ENCODE results near the gene DYNLRB1. TPM values are rescaled to one million over a fixed set of nuclear protein-coding genes. Genes with fewer than 3 reads are reported as not detected.

Gene DYNLRB1
- total RNA-seq, 1 donor from 2014 or later: 193 TPM

GRCh38 chr20:34583544-34583943, 67.3 kb downstream of the DYNLRB1 start:
- DNase-seq (ENCODE audit: low read depth): no peak
- TF ChIP-seq CTCF (conservative IDR thresholded peaks at IDR 0.05; ENCODE audit: low read depth, low read length): no peak
- no peak overlapping the region for H3K4me3 ChIP-seq (ENCODE audit: low read depth, low read length)

GRCh38 chr20:34585019-34585418, 68.8 kb downstream of the DYNLRB1 start:
- H3K4me3 ChIP-seq (ENCODE audit: low read depth, low read length): no peak overlapping the region
- no peak for TF ChIP-seq CTCF (conservative IDR thresholded peaks at IDR 0.05; ENCODE audit: low read depth, low read length)
- no peak for DNase-seq (ENCODE audit: low read depth)

- no peak overlapping the region for H3K4me3 ChIP-seq (ENCODE audit: low read depth, low read length)
- DNase-seq (ENCODE audit: low read depth): no peak
- no peak for TF ChIP-seq CTCF (conservative IDR thresholded peaks at IDR 0.05; ENCODE audit: low read depth, low read length)
These were observed 70.4 kb downstream of the DYNLRB1 start for GRCh38 chr20:34586488-34587163.

Other genes with a start within 250 kb of the DYNLRB1 start
- gene AHCY, start 213.1 kb upstream of the DYNLRB1 start, total RNA-seq: 194 and 319 TPM in 2 replicates
- 42.7 and 43.8 TPM in 2 replicates for gene ITCH, start 153.1 kb upstream of the DYNLRB1 start, total RNA-seq
- gene MAP1LC3A, start 42.3 kb downstream of the DYNLRB1 start, total RNA-seq: 21.6 and 28.3 TPM in 2 replicates
- 29.4 and 30.2 TPM in 2 replicates for gene PIGU, start 160.7 kb downstream of the DYNLRB1 start, total RNA-seq
- 3.3 and 4.3 TPM in 2 replicates for gene TP53INP2, start 187.9 kb downstream of the DYNLRB1 start, total RNA-seq